ENCODE data around the gene NDST1. TPM values are rescaled to one million over a fixed set of nuclear protein-coding genes. Genes with fewer than 3 reads are reported as not detected.
A peak's percentile ranks its signal among the peaks of the same experiment; 100 is the strongest.

NDST1 gene
- total RNA-seq, 2 experiments from 2014 or later, result 1.1 to 1.6 TPM

DNA sequence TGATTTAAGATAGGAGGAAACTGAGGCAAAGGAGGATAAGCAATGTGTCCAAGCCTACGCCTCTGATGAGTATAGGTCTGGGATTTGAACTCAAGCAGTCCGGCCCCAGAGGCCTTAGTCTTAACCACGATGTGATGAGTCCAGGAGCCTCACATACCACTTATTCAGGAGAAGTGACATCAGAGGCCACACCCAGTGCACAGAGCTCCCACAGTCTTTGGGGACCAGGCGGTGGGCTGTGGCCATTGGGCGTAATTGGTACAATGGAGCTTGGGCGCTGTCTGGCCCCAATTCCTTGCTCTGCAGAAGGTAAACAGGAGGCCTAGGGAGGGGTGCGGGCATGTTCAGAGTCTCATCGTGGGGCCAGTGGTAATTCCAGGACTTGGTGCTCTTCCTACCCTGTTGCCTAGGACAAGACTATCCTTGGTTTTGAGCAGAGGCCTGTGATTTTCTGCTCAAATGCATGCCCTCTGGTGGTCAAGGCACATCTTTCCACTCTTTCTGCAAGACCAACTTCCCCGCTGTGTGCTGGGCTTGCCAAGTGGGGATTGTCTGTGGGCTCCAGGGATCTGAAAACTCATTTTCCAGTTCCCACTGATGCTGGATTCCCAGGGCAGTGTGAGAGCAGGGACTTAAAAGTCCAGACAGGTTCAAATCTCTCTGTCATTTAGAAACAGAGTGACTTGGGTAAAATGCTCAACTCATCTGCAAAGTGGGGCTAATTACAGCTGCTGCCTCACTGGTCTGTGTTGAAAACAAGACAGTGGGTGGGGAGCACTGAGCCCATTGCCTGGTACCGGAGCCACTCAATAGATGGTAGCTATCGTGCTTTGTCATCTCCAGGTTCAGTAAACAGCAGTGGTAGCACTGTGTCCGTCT lies 15.8 kb downstream of the NDST1 start:
- TF ChIP-seq, protein P1, sequence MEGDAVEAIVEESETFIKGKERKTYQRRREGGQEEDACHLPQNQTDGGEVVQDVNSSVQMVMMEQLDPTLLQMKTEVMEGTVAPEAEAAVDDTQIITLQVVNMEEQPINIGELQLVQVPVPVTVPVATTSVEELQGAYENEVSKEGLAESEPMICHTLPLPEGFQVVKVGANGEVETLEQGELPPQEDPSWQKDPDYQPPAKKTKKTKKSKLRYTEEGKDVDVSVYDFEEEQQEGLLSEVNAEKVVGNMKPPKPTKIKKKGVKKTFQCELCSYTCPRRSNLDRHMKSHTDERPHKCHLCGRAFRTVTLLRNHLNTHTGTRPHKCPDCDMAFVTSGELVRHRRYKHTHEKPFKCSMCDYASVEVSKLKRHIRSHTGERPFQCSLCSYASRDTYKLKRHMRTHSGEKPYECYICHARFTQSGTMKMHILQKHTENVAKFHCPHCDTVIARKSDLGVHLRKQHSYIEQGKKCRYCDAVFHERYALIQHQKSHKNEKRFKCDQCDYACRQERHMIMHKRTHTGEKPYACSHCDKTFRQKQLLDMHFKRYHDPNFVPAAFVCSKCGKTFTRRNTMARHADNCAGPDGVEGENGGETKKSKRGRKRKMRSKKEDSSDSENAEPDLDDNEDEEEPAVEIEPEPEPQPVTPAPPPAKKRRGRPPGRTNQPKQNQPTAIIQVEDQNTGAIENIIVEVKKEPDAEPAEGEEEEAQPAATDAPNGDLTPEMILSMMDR (IDR thresholded peaks at IDR 0.05), result no peak
- H3K4me1 Mint-ChIP-seq (ENCODE audit: low read depth), result no peaks in the 10 kb centered on the region
- intact Hi-C loops (cut with DNase I, micrococcal nuclease), result loop anchor here (1.0 to 2.0 kb wide), 2 partner anchors 64 to 65 kb away; no protein-coding TSS in a partner anchor
- H3K9me3 Mint-ChIP-seq, result no peaks in the 10 kb centered on the region
- Histone ChIP-seq H3K4me3 (ENCODE audit: low read length) (no peak overlapping the region), H3K27ac (ENCODE audit: low read depth in 1 of 2, low read length in 2 of 2) (no peak overlapping the region), H3K4me1 (ENCODE audit: insufficient read depth, low read length) (no peaks in the 10 kb centered on the region), H3K9me3 (ENCODE audit: control insufficient read depth in 1 of 2, insufficient read depth in 1 of 2, low read length in 2 of 2) (no peaks in the 10 kb centered on the region), H3K36me3 (ENCODE audit: insufficient read depth, low read length) (no peaks in the 10 kb centered on the region), H3K27me3 (ENCODE audit: control insufficient read depth in 1 of 2, insufficient read depth in 2 of 2, low read length in 2 of 2) (no peaks in the 10 kb centered on the region)
- peak in 6 of 14 experiments; percentile 4 to 65 (median 34) for DNase-seq
- H3K27me3 Mint-ChIP-seq, result no peaks in the 10 kb centered on the region
- no peak overlapping the region for H3K27ac Mint-ChIP-seq
- ChIA-PET CTCF (interaction anchor here (1.1 kb wide), 1 partner anchor 26 kb away, joined by 3 read pairs; no protein-coding TSS in a partner anchor), POLR2A (no interaction called here)
- H3K36me3 Mint-ChIP-seq (ENCODE audit: low read depth), result no peaks in the 10 kb centered on the region
- peak; percentile 39 for ATAC-seq (ENCODE audit: poor library complexity)
- no peak overlapping the region for H3K4me3 Mint-ChIP-seq

DNA sequence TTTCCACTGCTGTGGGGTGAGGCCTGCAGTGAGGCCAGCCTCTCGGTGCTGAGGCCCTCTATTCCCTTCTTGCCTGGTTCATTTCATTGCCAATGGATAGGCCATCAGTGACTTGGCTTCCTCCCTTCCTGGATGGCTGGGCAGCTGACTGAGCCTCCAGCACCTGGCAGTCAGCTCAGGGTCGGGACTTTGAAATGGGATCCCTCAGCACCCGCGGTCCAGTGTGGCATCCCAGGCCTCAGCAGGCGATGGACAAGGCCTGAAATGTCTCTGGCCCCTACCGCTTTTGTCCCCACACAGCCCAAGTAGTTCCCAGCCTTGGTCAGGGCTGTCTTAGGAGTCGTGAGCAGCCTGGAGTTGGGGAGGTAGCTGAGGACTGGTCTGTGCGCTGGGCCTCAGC lies 17.2 kb downstream of the NDST1 start:
- Histone ChIP-seq H3K36me3 (ENCODE audit: insufficient read depth, low read length) (no peaks in the 10 kb centered on the region), H3K4me3 (ENCODE audit: low read length) (no peak overlapping the region), H3K27me3 (ENCODE audit: control insufficient read depth in 1 of 2, insufficient read depth in 2 of 2, low read length in 2 of 2) (no peaks in the 10 kb centered on the region), H3K4me1 (ENCODE audit: insufficient read depth, low read length) (no peaks in the 10 kb centered on the region), H3K27ac (ENCODE audit: low read depth in 1 of 2, low read length in 2 of 2) (no peak overlapping the region), H3K9me3 (ENCODE audit: control insufficient read depth in 1 of 2, insufficient read depth in 1 of 2, low read length in 2 of 2) (no peaks in the 10 kb centered on the region)
- DNase-seq (no peak), ATAC-seq (ENCODE audit: poor library complexity) (no peak)
- Mint-ChIP-seq H3K4me1 (ENCODE audit: low read depth) (no peaks in the 10 kb centered on the region), H3K27me3 (no peaks in the 10 kb centered on the region), H3K36me3 (ENCODE audit: low read depth) (no peaks in the 10 kb centered on the region), H3K9me3 (no peaks in the 10 kb centered on the region), H3K4me3 (no peak overlapping the region), H3K27ac (no peak overlapping the region)
- intact Hi-C loops (cut with DNase I, micrococcal nuclease), result no loop called here
- ChIA-PET CTCF (no interaction called here), POLR2A (no interaction called here)
- TF ChIP-seq, protein P1 (IDR thresholded peaks at IDR 0.05), result no peak

DNA sequence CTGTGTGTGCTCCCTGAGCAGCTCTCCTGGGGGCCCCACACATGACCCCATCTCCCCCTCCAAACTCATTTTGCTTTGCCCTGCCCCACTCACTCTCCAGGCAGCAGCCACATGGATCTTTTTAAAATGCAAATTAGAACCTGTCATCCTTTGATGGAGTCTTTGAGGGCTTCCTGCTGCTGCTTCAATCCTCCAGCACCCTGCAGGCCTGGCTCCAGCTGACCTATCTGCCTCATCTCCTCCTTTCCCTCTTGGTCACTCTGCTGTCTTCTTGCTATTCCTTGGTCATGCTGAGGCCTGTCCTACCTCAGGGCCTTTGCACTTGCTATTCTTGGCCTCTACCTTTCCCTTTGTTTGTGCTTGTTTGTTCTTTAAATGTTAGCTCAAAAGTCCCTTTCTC lies 17.9 kb downstream of the NDST1 start:
- no peaks in the 10 kb centered on the region for H3K4me1 ChIP-seq (ENCODE audit: insufficient read depth, low read length)
- ChIA-PET POLR2A (interaction anchor here (0.6 kb wide), 1 partner anchor 58 kb away, joined by 3 read pairs; no protein-coding TSS in a partner anchor), CTCF (no interaction called here)
- Mint-ChIP-seq H3K27ac (no peak overlapping the region), H3K9me3 (no peaks in the 10 kb centered on the region), H3K27me3 (no peaks in the 10 kb centered on the region), H3K36me3 (ENCODE audit: low read depth) (no peaks in the 10 kb centered on the region), H3K4me1 (ENCODE audit: low read depth) (no peaks in the 10 kb centered on the region), H3K4me3 (no peak overlapping the region)
- H3K27ac ChIP-seq (ENCODE audit: low read depth in 1 of 2, low read length in 2 of 2), result no peak overlapping the region
- ATAC-seq (ENCODE audit: poor library complexity), result no peak
- DNase-seq, result no peak
- intact Hi-C loops (cut with DNase I, micrococcal nuclease), result no loop called here
- TF ChIP-seq, protein P1 (IDR thresholded peaks at IDR 0.05), result no peak
- H3K4me3 ChIP-seq (ENCODE audit: low read length), result no peak overlapping the region
- H3K27me3 ChIP-seq (ENCODE audit: control insufficient read depth in 1 of 2, insufficient read depth in 2 of 2, low read length in 2 of 2), result no peaks in the 10 kb centered on the region
- H3K36me3 ChIP-seq (ENCODE audit: insufficient read depth, low read length), result no peaks in the 10 kb centered on the region
- no peaks in the 10 kb centered on the region for H3K9me3 ChIP-seq (ENCODE audit: control insufficient read depth in 1 of 2, insufficient read depth in 1 of 2, low read length in 2 of 2)

Measured in CD4-positive, alpha-beta T cell (primary cell).